IPS-15b (cell line): ENCODE results near the gene KIAA2012.

Source experiments
- H3K27me3 ChIP-seq: one replicate; pipeline ENCODE4 v1.6.1; 2013; ENCODE audit warnings: low read length; ENCODE audit not compliant: control insufficient read depth, insufficient read depth
- H3K36me3 ChIP-seq: one replicate; pipeline ENCODE4 v1.6.1; 2013; ENCODE audit warnings: low read length; ENCODE audit not compliant: control insufficient read depth, insufficient read depth
- H3K4me1 ChIP-seq: one replicate; pipeline ENCODE4 v1.6.1; 2013; ENCODE audit warnings: mild to moderate bottlenecking, low read length; ENCODE audit not compliant: control insufficient read depth, insufficient read depth
- H3K4me3 ChIP-seq: one replicate; pipeline ENCODE4 v1.5.1; 2013; ENCODE audit warnings: low read depth, low read length
- H3K9ac ChIP-seq: one replicate; pipeline ENCODE4 v1.6.1; 2013; ENCODE audit warnings: low read depth, mild to moderate bottlenecking, low read length
- H3K9me3 ChIP-seq: one replicate; pipeline ENCODE4 v1.6.1; 2013; ENCODE audit warnings: mild to moderate bottlenecking, low read length; ENCODE audit not compliant: control insufficient read depth, insufficient read depth

KIAA2012 gene

DNA sequence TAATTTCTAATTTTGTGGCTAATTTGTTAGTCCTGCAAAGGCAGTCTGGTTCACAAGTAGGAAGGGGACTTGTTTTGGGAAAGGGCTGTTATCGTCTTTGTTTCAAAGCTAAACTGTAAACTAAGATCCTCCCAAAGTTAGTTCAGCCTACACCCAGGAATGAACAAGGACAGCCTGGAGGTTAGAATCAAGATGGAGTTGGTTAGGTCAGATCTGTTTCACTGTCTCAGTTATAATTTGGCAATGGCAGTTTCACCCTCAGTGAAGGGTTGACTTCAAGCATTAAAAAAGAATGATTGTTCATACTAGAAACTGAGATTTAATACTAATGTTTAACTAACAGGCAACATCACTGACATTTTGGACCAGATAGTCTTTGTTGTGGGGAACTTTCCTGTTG is 69.5 kb downstream of the KIAA2012 start:
- peaks cover 10% of the 10 kb centered on the region for H3K4me1 ChIP-seq
- H3K9ac ChIP-seq, result no peak overlapping the region
- no peaks in the 10 kb centered on the region for H3K9me3 ChIP-seq
- H3K4me3 ChIP-seq, result no peak overlapping the region
- H3K27me3 ChIP-seq, result no peaks in the 10 kb centered on the region
- no peaks in the 10 kb centered on the region for H3K36me3 ChIP-seq

DNA sequence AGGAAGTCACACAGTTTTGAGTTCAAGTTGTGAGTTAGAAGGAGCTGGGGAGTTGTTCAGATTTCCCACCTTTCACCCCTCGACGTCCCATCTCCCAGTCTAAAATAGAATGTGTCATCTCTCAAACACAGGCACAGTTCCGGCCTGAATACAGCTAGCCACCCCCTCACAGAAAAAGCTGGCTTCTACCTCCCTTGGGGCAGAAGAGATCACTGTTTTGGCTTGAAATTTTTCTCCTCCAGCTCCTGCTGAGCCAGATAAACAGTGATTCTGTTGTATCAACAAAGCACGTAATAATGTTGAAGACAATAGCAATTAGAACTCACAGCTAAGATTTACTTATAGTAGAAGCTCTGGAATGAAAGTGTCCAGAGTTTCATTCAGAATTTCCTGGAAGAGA is 74.7 kb downstream of the KIAA2012 start:
- H3K9ac ChIP-seq, result no peak overlapping the region
- peaks cover 22% of the 10 kb centered on the region for H3K4me1 ChIP-seq
- no peaks in the 10 kb centered on the region for H3K27me3 ChIP-seq
- no peak overlapping the region for H3K4me3 ChIP-seq
- H3K9me3 ChIP-seq, result no peaks in the 10 kb centered on the region
- no peaks in the 10 kb centered on the region for H3K36me3 ChIP-seq

DNA sequence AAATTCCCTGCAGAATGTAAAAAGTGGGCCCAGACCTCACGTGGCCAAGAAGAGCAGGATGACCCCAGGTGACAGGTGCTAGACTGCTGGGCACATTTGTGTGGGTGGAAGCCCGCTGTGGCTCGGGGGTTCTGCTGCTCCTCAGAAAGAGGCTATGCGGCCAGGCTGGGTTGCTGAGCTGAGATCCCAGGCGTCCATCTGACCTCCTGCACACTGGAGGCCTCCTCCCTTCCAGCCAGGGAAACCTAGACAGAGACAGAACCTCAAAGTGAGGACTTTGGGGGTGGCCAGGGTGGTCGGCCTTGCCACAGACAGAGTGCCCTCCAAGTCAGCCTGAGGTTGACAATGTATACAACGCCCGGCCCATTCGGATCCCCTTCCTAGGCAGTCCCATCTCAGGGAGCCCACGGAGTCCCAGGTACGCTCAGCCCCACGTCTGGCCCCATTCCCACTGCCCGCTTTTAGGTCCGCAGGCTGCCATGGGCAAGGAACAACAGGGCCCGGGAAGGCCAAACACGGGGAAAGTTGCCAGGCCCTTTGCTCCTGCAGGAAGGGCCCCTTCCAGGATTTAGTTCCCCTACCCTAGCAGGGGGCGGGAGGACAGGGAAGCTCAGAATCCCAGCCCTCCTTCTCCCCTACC is 75.6 kb downstream of the KIAA2012 start:
- Histone ChIP-seq H3K4me3 (peak overlapping the region; percentile 14), H3K9ac (no peak overlapping the region), H3K27me3 (no peaks in the 10 kb centered on the region), H3K4me1 (peaks cover 22% of the 10 kb centered on the region), H3K9me3 (no peaks in the 10 kb centered on the region), H3K36me3 (no peaks in the 10 kb centered on the region)

DNA sequence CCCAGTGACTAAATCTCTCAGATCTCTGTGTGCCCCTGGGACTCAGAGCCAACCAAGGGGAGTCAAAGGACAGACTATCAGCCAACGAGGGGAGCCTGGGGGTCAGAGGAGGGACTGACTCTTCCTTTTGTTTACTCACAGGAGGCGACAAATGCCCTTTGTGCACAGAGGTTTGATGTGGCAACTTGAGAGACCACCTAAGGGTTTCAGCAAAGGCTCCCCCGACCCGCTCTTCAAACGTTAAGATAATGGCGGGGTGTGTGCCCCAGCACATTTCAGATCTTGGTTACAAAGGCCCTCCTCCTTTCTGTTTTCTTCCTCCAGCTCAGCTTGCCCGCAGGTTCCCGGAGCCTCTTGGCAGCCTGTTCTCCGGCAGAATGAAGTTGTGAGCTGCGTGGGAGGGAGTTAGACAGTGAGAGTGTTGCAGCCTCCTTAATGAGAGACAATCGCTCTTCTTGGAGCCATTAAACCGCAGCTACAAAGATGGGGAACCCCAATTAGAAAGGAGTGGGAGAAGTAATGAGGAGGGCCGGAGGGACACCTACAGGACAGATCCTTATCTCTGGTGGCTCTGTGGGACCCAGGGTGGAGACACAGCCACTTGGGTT is 76.2 kb downstream of the KIAA2012 start:
- H3K9ac ChIP-seq, result no peak overlapping the region

DNA sequence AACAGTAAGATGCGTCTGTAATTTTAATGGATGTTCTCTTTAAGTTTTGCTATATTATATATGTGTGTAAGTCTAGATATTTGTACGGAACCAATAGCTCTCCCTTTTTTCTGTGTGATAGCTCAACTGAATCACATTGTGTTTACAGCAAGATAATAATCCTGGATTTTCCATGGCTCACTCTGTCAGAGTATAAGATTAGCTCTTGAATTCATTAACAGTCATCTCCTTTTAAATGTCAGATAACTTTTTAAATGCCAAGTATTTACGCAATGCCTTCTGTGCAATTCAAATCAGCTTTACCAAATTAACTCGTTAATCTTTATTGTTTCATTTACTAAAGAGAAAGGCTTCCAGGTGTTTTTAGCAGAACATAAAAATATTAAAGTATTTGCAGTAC is 76.9 kb downstream of the KIAA2012 start:
- Histone ChIP-seq H3K9me3 (no peaks in the 10 kb centered on the region), H3K36me3 (no peaks in the 10 kb centered on the region), H3K27me3 (no peaks in the 10 kb centered on the region), H3K4me3 (no peak overlapping the region), H3K9ac (no peak overlapping the region), H3K4me1 (peaks cover 22% of the 10 kb centered on the region)

More for the DNA sequence above, 76.2 kb downstream of the KIAA2012 start:
- peak overlapping the region; percentile 14 for H3K4me3 ChIP-seq
- H3K36me3 ChIP-seq, result no peaks in the 10 kb centered on the region
- H3K27me3 ChIP-seq, result no peaks in the 10 kb centered on the region
- H3K9me3 ChIP-seq, result no peaks in the 10 kb centered on the region
- H3K4me1 ChIP-seq, result peaks cover 22% of the 10 kb centered on the region

DNA sequence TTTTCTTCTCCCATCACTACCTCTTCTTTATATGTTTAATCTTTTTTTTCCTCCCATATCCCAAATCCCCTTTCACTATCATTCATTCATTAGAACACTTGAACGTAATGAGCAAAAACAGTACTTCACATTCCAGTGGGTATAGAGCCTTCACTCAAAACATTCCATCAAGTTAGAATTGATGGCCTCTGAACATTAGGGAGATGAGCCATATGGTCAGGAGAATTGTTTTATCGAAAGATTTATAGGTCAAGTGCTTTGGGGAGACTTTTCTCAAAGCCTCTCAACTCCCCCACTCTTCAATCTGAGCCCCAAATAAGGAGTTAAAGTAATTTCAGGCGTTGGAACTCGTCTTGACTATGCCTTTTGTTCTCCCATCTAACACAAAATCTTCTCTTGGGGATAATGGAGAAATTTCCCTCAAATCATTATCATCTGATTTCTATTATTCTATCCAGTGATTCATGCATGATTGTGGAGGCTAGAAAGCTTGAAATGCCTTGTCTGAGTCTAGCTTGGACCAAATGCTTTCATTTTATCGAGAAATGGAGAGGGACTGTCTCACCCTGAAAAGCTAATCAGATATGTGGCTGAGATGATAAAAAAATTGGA is 79.2 kb downstream of the KIAA2012 start:
- Histone ChIP-seq H3K9me3 (no peaks in the 10 kb centered on the region), H3K9ac (no peak overlapping the region), H3K4me1 (peaks cover 18% of the 10 kb centered on the region), H3K27me3 (no peaks in the 10 kb centered on the region), H3K4me3 (no peak overlapping the region), H3K36me3 (no peaks in the 10 kb centered on the region)

DNA sequence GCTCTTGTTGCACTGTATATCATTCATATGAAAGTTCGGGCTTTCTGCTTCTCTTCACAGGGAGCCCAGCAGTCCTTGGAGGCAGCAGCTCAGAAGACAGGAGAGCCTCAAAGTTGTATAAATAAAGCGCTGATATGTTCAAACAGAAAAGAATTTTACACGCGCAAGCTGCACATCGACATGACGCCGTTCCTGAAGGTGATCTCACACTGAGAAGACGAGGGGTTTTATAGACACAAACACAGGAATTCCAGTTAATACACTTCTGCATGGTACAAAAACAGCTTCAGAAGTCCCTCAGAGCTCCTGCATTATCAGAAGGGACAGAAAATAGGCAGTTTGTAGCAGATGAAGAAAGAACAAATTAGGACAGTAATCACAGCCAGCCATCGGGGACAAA is 81.6 kb downstream of the KIAA2012 start:
- no peaks in the 10 kb centered on the region for H3K4me1 ChIP-seq
- no peaks in the 10 kb centered on the region for H3K9me3 ChIP-seq
- H3K9ac ChIP-seq, result no peak overlapping the region
- H3K27me3 ChIP-seq, result no peaks in the 10 kb centered on the region
- H3K36me3 ChIP-seq, result no peaks in the 10 kb centered on the region
- no peak overlapping the region for H3K4me3 ChIP-seq

DNA sequence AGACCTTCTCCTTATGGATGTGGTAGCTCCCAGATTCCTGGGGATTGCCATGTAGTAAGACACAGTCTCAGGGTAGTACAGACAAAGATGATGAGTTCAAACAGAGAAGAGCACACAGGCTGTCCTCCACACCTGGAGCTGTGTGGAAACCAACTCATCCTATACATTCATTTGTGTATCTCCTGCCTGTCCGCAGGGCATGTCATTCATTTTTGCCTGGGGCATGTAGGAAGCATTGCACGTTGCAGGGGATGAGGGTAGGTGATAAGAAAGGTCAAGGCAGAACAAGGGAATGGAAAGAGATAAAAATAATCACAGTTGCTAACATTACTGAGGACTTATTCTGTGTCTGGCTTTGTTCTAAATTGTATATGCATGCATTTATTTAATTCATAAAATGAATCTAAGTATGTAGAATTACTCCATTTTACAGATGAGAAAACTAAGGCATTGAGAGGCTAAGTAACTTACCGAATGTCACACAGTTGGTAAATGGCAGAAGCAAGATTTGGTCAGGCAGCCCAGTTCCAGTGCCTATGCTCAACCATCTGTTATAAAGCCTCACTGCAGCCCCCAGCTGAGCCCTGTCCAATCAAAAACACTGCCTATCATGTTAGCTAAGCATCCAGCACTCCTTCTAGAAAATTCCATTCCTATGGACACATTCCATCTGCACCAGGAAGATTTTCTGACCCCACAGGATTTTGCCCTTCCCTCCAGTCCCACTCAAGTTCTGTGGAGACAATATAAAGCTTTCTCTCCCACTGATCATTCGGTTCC is 84.3 kb downstream of the KIAA2012 start:
- Histone ChIP-seq H3K36me3 (no peaks in the 10 kb centered on the region), H3K27me3 (no peaks in the 10 kb centered on the region), H3K9me3 (no peaks in the 10 kb centered on the region), H3K4me3 (no peak overlapping the region), H3K9ac (no peak overlapping the region), H3K4me1 (no peaks in the 10 kb centered on the region)

DNA sequence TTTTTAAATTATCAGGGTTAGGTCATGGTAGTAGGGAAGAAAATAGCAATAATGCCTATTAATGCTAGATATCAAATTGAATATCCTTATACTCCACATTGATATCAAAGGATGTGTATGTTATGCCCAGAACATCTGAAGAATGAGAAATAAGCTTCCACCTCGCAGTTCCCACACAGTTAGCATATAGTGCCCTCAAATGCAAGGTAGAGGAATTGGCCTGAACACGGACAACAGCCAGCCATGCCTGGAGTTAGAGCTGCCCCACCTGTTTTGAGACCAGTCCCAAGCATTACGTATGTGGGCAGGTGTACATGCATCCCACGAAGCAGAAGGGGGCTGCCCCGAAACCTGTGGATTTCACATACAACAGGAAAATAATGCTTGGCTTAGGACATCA is 85.7 kb downstream of the KIAA2012 start:
- Histone ChIP-seq H3K4me3 (no peak overlapping the region), H3K4me1 (no peaks in the 10 kb centered on the region), H3K36me3 (no peaks in the 10 kb centered on the region), H3K9me3 (no peaks in the 10 kb centered on the region), H3K9ac (no peak overlapping the region), H3K27me3 (no peaks in the 10 kb centered on the region)

DNA sequence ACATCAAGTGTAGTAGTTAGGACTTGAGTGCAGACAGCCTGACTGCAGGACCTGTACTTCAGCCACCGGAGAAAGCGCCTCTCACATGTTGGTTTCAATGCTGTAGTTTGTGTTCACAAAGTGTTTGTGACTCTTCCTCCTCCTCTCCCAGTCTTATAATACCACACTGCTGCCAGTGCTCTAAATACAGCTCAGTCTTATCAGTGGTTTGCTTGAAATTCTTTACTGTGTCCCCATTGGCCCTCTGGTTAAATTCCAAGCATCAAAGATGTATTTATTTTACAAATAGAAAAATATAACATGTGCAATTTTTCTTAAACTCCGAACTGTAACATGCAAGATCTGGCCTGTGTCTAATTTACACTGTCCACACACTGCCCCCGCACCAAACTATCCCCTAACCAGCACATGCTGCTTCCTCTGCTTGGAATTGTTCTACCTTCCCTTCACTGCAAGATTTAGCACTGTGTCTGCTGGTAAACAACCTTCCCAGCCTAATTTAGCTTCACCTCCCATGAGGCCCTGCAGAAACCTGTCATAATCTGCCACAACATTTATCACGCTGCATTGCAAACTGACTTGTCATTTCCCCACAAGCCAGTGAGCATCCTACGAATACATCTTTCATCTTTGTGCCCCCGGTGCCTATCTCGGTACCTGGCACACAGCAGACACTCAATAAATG is 88.2 kb downstream of the KIAA2012 start:
- Histone ChIP-seq H3K36me3 (no peaks in the 10 kb centered on the region), H3K9ac (no peak overlapping the region), H3K27me3 (no peaks in the 10 kb centered on the region), H3K9me3 (no peaks in the 10 kb centered on the region), H3K4me3 (no peak overlapping the region), H3K4me1 (no peaks in the 10 kb centered on the region)

DNA sequence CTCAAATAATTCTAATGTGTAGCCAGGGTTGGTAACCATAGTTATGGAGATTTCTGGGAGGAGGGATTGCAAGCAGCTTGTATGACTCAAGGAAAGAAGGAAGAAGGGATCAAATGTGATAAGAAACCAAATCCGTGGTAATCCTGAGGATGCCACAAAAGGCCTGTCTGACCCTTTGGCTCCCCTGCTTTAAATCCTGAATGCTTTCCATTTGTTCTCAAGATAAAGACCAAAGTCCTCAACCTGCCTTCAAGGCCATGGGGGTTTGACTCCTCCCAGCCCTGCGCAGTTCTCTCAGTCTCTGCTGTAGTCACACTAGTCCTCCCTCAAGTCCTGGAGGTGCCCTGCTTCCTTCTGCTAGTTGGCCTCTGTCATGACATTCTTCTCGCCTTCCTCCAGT is 91.4 kb downstream of the KIAA2012 start:
- Histone ChIP-seq H3K36me3 (no peaks in the 10 kb centered on the region), H3K4me1 (no peaks in the 10 kb centered on the region), H3K9ac (no peak overlapping the region), H3K9me3 (no peaks in the 10 kb centered on the region), H3K27me3 (peaks cover 3% of the 10 kb centered on the region), H3K4me3 (no peak overlapping the region)
